Nephron progenitor cell (in vitro differentiated cells): ENCODE data around the gene HMGB1.
A peak's percentile ranks its signal among the peaks of the same experiment; 100 is the strongest.
"Not testable (repeated sequence)": the region's sequence is repeated elsewhere in the genome, so short reads cannot be mapped to it uniquely, and the experiment has no call there.

Experiments
- DNase-seq: peaks from one replicate; pipeline ENCODE4 v3.0.0; 2021
- H3K27ac Mint-ChIP-seq: 2 replicates; pipeline ENCODE4 v1.8.0; 2021; ENCODE audit warnings: mild to moderate bottlenecking, moderate library complexity, mixed read lengths
- H3K27me3 Mint-ChIP-seq: 2 replicates; pipeline ENCODE4 v1.8.0; 2021; ENCODE audit warnings: mild to moderate bottlenecking, low read depth, mixed read lengths; ENCODE audit not compliant: poor library complexity
- H3K36me3 Mint-ChIP-seq: 2 replicates; pipeline ENCODE4 v1.8.0; 2021; ENCODE audit warnings: low read depth, mixed read lengths
- H3K4me1 Mint-ChIP-seq: 2 replicates; pipeline ENCODE4 v1.8.0; 2021; ENCODE audit warnings: mixed read lengths
- H3K4me3 Mint-ChIP-seq: 2 replicates; pipeline ENCODE4 v1.8.0; 2021; ENCODE audit warnings: mild to moderate bottlenecking, moderate library complexity, mixed read lengths
- H3K9me3 Mint-ChIP-seq: 2 replicates; pipeline ENCODE4 v1.8.0; 2021; ENCODE audit warnings: mild to moderate bottlenecking, moderate library complexity, mixed read lengths
- CTCF ChIP-seq: fragments of 200-600 bp; sonication (generic); IDR thresholded peaks from 2 replicates; pipeline ENCODE4 v1.5.0; 2021; ENCODE audit warnings: antibody characterized with exemption

The HMGB1 gene

GRCh38 chr13:30464496-30465342 lies 1.0 kb downstream of the HMGB1 start:
- H3K4me1 Mint-ChIP-seq = peaks cover 32% of the 10 kb centered on the region
- H3K27ac Mint-ChIP-seq = peak overlapping the region; percentile 99
- H3K27me3 Mint-ChIP-seq = peaks cover 4% of the 10 kb centered on the region
- H3K4me3 Mint-ChIP-seq = peak overlapping the region; percentile 95
- no peak for TF ChIP-seq CTCF
- no peaks in the 10 kb centered on the region for H3K9me3 Mint-ChIP-seq
- H3K36me3 Mint-ChIP-seq = peaks cover 22% of the 10 kb centered on the region
- peak; percentile 79 for DNase-seq

- H3K4me3 Mint-ChIP-seq = peak overlapping the region; percentile 90
- no peak for TF ChIP-seq CTCF
- no peak for DNase-seq
- peaks cover 4% of the 10 kb centered on the region for H3K27me3 Mint-ChIP-seq
- H3K9me3 Mint-ChIP-seq = no peaks in the 10 kb centered on the region
- peaks cover 39% of the 10 kb centered on the region for H3K4me1 Mint-ChIP-seq
- H3K27ac Mint-ChIP-seq = peak overlapping the region; percentile 97
- peaks cover 30% of the 10 kb centered on the region for H3K36me3 Mint-ChIP-seq
These were observed 1.8 kb downstream of the HMGB1 start for GRCh38 chr13:30463787-30464495.

- peak; percentile 23 for TF ChIP-seq CTCF
- H3K4me3 Mint-ChIP-seq = peak overlapping the region; percentile 26
- H3K4me1 Mint-ChIP-seq = peaks cover 36% of the 10 kb centered on the region
- DNase-seq, H3K9me3 Mint-ChIP-seq, H3K27me3 Mint-ChIP-seq: not testable (repeated sequence)
- H3K27ac Mint-ChIP-seq = peak overlapping the region; percentile 98
- peaks cover 40% of the 10 kb centered on the region for H3K36me3 Mint-ChIP-seq
These were observed 4.3 kb downstream of the HMGB1 start for GRCh38 chr13:30461279-30462066.

GRCh38 chr13:30457306-30457891 lies 8.3 kb downstream of the HMGB1 start:
- H3K27ac Mint-ChIP-seq = peak overlapping the region; percentile 21
- H3K4me1 Mint-ChIP-seq = peaks cover 23% of the 10 kb centered on the region
- H3K36me3 Mint-ChIP-seq = peaks cover 31% of the 10 kb centered on the region
- H3K27me3 Mint-ChIP-seq = peaks cover 2% of the 10 kb centered on the region
- DNase-seq = no peak
- TF ChIP-seq CTCF = no peak
- H3K4me3 Mint-ChIP-seq = no peak overlapping the region
- no peaks in the 10 kb centered on the region for H3K9me3 Mint-ChIP-seq

GRCh38 chr13:30456290-30456689 lies 9.4 kb downstream of the HMGB1 start:
- DNase-seq = no peak
- Mint-ChIP-seq H3K36me3 (peaks cover 22% of the 10 kb centered on the region), H3K4me3 (no peak overlapping the region), H3K27me3 (peaks cover 6% of the 10 kb centered on the region), H3K4me1 (peaks cover 15% of the 10 kb centered on the region), H3K9me3 (no peaks in the 10 kb centered on the region), H3K27ac (peak overlapping the region; percentile 88)
- no peak for TF ChIP-seq CTCF
